IPS-18c (cell line): ENCODE data around the gene AJUBA.
A peak's percentile ranks its signal among the peaks of the same experiment; 100 is the strongest.

Experiments
- H3K4me3 ChIP-seq: 2 replicates; pipeline ENCODE4 v1.7.0; 2013; ENCODE audit warnings: low read depth, mild to moderate bottlenecking, low read length, moderate library complexity; ENCODE audit not compliant: insufficient read depth
- H3K9me3 ChIP-seq: one replicate; pipeline ENCODE4 v1.6.1; 2013; ENCODE audit warnings: mild to moderate bottlenecking, low read length, moderate library complexity; ENCODE audit not compliant: control insufficient read depth, insufficient read depth

AJUBA gene

GRCh38 chr14:22928237-22929103, 53.9 kb downstream of the AJUBA start:
- Histone ChIP-seq H3K9me3 (no peaks in the 10 kb centered on the region), H3K4me3 (peak overlapping the region; percentile 79)

GRCh38 chr14:22926316-22926715, 56.0 kb downstream of the AJUBA start:
- H3K4me3 ChIP-seq, result no peak overlapping the region; the same call in 1 of the 2 replicates

GRCh38 chr14:22925513-22925912, 56.8 kb downstream of the AJUBA start:
- H3K4me3 ChIP-seq, result no peak overlapping the region
- H3K9me3 ChIP-seq, result no peaks in the 10 kb centered on the region

More at GRCh38 chr14:22926316-22926715, 56.0 kb downstream of the AJUBA start:
- no peaks in the 10 kb centered on the region for H3K9me3 ChIP-seq

GRCh38 chr14:22923746-22924145, 58.6 kb downstream of the AJUBA start:
- no peaks in the 10 kb centered on the region for H3K9me3 ChIP-seq
- no peak overlapping the region for H3K4me3 ChIP-seq

- no peak overlapping the region for H3K4me3 ChIP-seq
- H3K9me3 ChIP-seq, result no peaks in the 10 kb centered on the region
Measured at GRCh38 chr14:22922294-22922693, 60.1 kb downstream of the AJUBA start.
